ENCODE data around the gene DENND2D. TPM values are rescaled to one million over a fixed set of nuclear protein-coding genes. Genes with fewer than 3 reads are reported as not detected.

The DENND2D gene
- total and polyA plus RNA-seq, 11 donors = 0.96 to 23.9 (median 1.3) TPM

- ATAC-seq (peak in 3 of 4 donors; percentile 35 to 73 (median 66)), DNase-seq (peak; percentile 65 to 90 (median 82))
- 14 to 29% (median 22%) methylated on average over 21 to 41 of the region's 41 CpGs for WGBS, 4 donors
- H3K4me1 ChIP-seq = peaks cover 0 to 62% (median 6%) of the 10 kb centered on the region in 12 donors
- H3K9me3 ChIP-seq = no peaks in the 10 kb centered on the region
- H3K27ac ChIP-seq = peak overlapping the region in 7 of 12 donors; percentile 11 to 93 (median 46)
- no peak for TF ChIP-seq CTCF (IDR thresholded peaks at IDR 0.05)
- TF ChIP-seq POLR2A (IDR thresholded peaks at IDR 0.05) = no peak
- intact Hi-C loops (cut with DNase I) = no loop called here
- peak overlapping the region; percentile 32 to 73 (median 64) for H3K4me3 ChIP-seq
- peaks cover 0 to 22% (median 4%) of the 10 kb centered on the region in 9 donors for H3K27me3 ChIP-seq
- no peaks in the 10 kb centered on the region for H3K36me3 ChIP-seq
These were observed 3.3 kb upstream of the DENND2D start for GRCh38 chr1:111203681-111204200.

GRCh38 chr1:111202707-111203623 is 2.5 kb upstream of the DENND2D start:
- TF ChIP-seq POLR2A (IDR thresholded peaks at IDR 0.05) (no peak), CTCF (IDR thresholded peaks at IDR 0.05) (no peak)
- peak overlapping the region in 9 of 12 donors; percentile 57 to 73 (median 67) for H3K4me3 ChIP-seq
- H3K27me3 ChIP-seq = peaks cover 0 to 22% (median 4%) of the 10 kb centered on the region in 9 donors
- DNase-seq (no peak), ATAC-seq (no peak)
- H3K36me3 ChIP-seq = no peaks in the 10 kb centered on the region
- peaks cover 0 to 70% (median 6%) of the 10 kb centered on the region in 12 donors for H3K4me1 ChIP-seq
- WGBS, 4 donors = 86 to 98% (median 91%) methylated on average over 3 to 4 of the region's 4 CpGs
- H3K27ac ChIP-seq = peak overlapping the region in 3 of 12 donors; percentile 41 to 93 (median 54)
- intact Hi-C loops (cut with DNase I) = no loop called here
- no peaks in the 10 kb centered on the region for H3K9me3 ChIP-seq

- intact Hi-C loops (cut with DNase I) = no loop called here
- 86 to 96% (median 94%) methylated on average over 1 of the region's 1 CpG for WGBS, 4 donors
- no peak overlapping the region for H3K4me3 ChIP-seq
- no peak for TF ChIP-seq CTCF (IDR thresholded peaks at IDR 0.05)
- TF ChIP-seq POLR2A (IDR thresholded peaks at IDR 0.05) = no peak
- no peaks in the 10 kb centered on the region for H3K9me3 ChIP-seq
- ATAC-seq = no peak
- H3K27me3 ChIP-seq = peaks cover 0 to 22% (median 4%) of the 10 kb centered on the region in 9 donors
- DNase-seq = no peak
- peak overlapping the region in 1 of 12 donors; percentile 95 for H3K27ac ChIP-seq
- no peaks in the 10 kb centered on the region for H3K36me3 ChIP-seq
- peaks cover 0 to 76% (median 6%) of the 10 kb centered on the region in 12 donors for H3K4me1 ChIP-seq
These were observed 1.9 kb upstream of the DENND2D start for GRCh38 chr1:111202366-111202706.
